Measurements from ENCODE around the gene SLC5A2. TPM values are rescaled to one million over a fixed set of nuclear protein-coding genes. Genes with fewer than 3 reads are reported as not detected.
A peak's percentile ranks its signal among the peaks of the same experiment; 100 is the strongest.

Gene SLC5A2
- polyA plus RNA-seq, 3 donors: 0.04 TPM; not detected in 2

- intact Hi-C loops (cut with micrococcal nuclease): no loop called here
- Mint-ChIP-seq H3K27me3 (ENCODE audit: low read depth in 3 of 3) (peaks cover 28 to 29% (median 28%) of the 10 kb centered on the region in 3 donors), H3K4me1 (peaks cover 6% of the 10 kb centered on the region), H3K9me3 (peaks cover 0 to 13% (median 0%) of the 10 kb centered on the region in 7 donors), H3K27ac (no peak overlapping the region), H3K36me3 (no peaks in the 10 kb centered on the region), H3K4me3 (peak overlapping the region in 1 of 2 donors; percentile 24)
- no peak for DNase-seq
- Histone ChIP-seq H3K4me1 (ENCODE audit: control insufficient read depth in 1 of 2, insufficient read depth in 2 of 2, low read length in 2 of 2) (no peaks in the 10 kb centered on the region), H2AFZ (ENCODE audit: insufficient read depth, low read depth, low read length, poor library complexity, severe bottlenecking) (no peak overlapping the region), H3K4me3 (replicated peaks in 1 of 3; ENCODE audit: low read depth in 2 of 3, low read length in 3 of 3) (no peak overlapping the region), H3K9me3 (replicated peaks in 1 of 2; ENCODE audit: control insufficient read depth in 1 of 2, insufficient read depth in 1 of 2, low read length in 2 of 2) (no peaks in the 10 kb centered on the region), H3K9ac (ENCODE audit: insufficient read depth, low read length, poor library complexity, severe bottlenecking) (no peak overlapping the region), H3K27me3 (ENCODE audit: control insufficient read depth in 2 of 2, insufficient read depth in 2 of 2, low read length in 2 of 2) (peaks cover 21 to 34% of the 10 kb centered on the region in 2 donors), H3K79me2 (ENCODE audit: insufficient read depth, low read length) (no peaks in the 10 kb centered on the region), H4K20me1 (ENCODE audit: insufficient read depth, low read length) (no peaks in the 10 kb centered on the region), H3K27ac (ENCODE audit: low read depth in 1 of 2, low read length in 2 of 2) (no peak overlapping the region), H3K36me3 (replicated peaks in 1 of 2; ENCODE audit: control insufficient read depth in 1 of 2, insufficient read depth in 2 of 2, low read length in 2 of 2) (no peaks in the 10 kb centered on the region), H3K4me2 (replicated peaks; ENCODE audit: extremely low read depth, low read length, poor library complexity, severe bottlenecking) (no peak overlapping the region)
- TF ChIP-seq CTCF (IDR thresholded peaks at IDR 0.05): no peak
- 78% methylated on average over 10 of the region's 11 CpGs for WGBS (ENCODE audit: insufficient coverage)
Measured at GRCh38 chr16:31528523-31529107, 45.7 kb downstream of the SLC5A2 start.

GRCh38 chr16:31529108-31529936 lies 46.4 kb downstream of the SLC5A2 start:
- Mint-ChIP-seq H3K4me3 (peak overlapping the region in 1 of 2 donors; percentile 59), H3K9me3 (peaks cover 0 to 13% (median 0%) of the 10 kb centered on the region in 7 donors), H3K27ac (no peak overlapping the region), H3K27me3 (ENCODE audit: low read depth in 3 of 3) (peaks cover 28 to 29% (median 28%) of the 10 kb centered on the region in 3 donors), H3K36me3 (no peaks in the 10 kb centered on the region), H3K4me1 (peaks cover 6% of the 10 kb centered on the region)
- Histone ChIP-seq H3K27me3 (ENCODE audit: control insufficient read depth in 2 of 2, insufficient read depth in 2 of 2, low read length in 2 of 2) (peaks cover 21 to 34% of the 10 kb centered on the region in 2 donors), H3K79me2 (ENCODE audit: insufficient read depth, low read length) (no peaks in the 10 kb centered on the region), H3K9me3 (replicated peaks in 1 of 2; ENCODE audit: control insufficient read depth in 1 of 2, insufficient read depth in 1 of 2, low read length in 2 of 2) (no peaks in the 10 kb centered on the region), H2AFZ (ENCODE audit: insufficient read depth, low read depth, low read length, poor library complexity, severe bottlenecking) (no peak overlapping the region), H3K4me2 (replicated peaks; ENCODE audit: extremely low read depth, low read length, poor library complexity, severe bottlenecking) (no peak overlapping the region), H3K27ac (ENCODE audit: low read depth in 1 of 2, low read length in 2 of 2) (no peak overlapping the region), H4K20me1 (ENCODE audit: insufficient read depth, low read length) (no peaks in the 10 kb centered on the region), H3K4me1 (ENCODE audit: control insufficient read depth in 1 of 2, insufficient read depth in 2 of 2, low read length in 2 of 2) (no peaks in the 10 kb centered on the region), H3K4me3 (replicated peaks in 1 of 3; ENCODE audit: low read depth in 2 of 3, low read length in 3 of 3) (no peak overlapping the region), H3K9ac (ENCODE audit: insufficient read depth, low read length, poor library complexity, severe bottlenecking) (no peak overlapping the region), H3K36me3 (replicated peaks in 1 of 2; ENCODE audit: control insufficient read depth in 1 of 2, insufficient read depth in 2 of 2, low read length in 2 of 2) (no peaks in the 10 kb centered on the region)
- TF ChIP-seq CTCF (IDR thresholded peaks at IDR 0.05): no peak
- no peak for DNase-seq
- intact Hi-C loops (cut with micrococcal nuclease): no loop called here
- WGBS (ENCODE audit: insufficient coverage): 18% methylated on average over 29 of the region's 52 CpGs

Measured in CD14-positive monocyte (primary cell).